Endothelial cell of umbilical vein (primary cell): ENCODE results near the gene TUBGCP2. TPM values are rescaled to one million over a fixed set of nuclear protein-coding genes. Genes with fewer than 3 reads are reported as not detected.

Experiments
- BruUV-seq: library from RNA; stranded (reverse); fragments of 400-500 nt; replicated peaks from 2 replicates; lab custom pipeline; 2021; lab: Mats Ljungman, UMichigan
- CTCF ChIA-PET: fragments of 300-600, 350-600 bp; sonication (Branson Sonifier 250); formaldehyde crosslinking; loops from one replicate; lab custom pipeline; 2021; ENCODE audit warnings: antibody characterized with exemption, inconsistent platforms; lab: Charles Lee
- POLR2A ChIA-PET: fragments of 300-600, 350-600 bp; sonication (Branson Sonifier 250); formaldehyde crosslinking; loops from one replicate; lab custom pipeline; 2021; ENCODE audit warnings: antibody characterized with exemption, inconsistent platforms; lab: Charles Lee
- DNase-seq: peaks from one replicate; pipeline ENCODE4 v3.0.0-alpha.2; 2011; ENCODE audit warnings: low read depth, low spot score
- FAIRE-seq: peaks from 2 replicates; lab custom pipeline; 2011; peaks lifted over from hg19 to GRCh38; lab: Jason Lieb, UNC
- H2AFZ ChIP-seq: 2 replicates; pipeline ENCODE4 v1.6.0; 2012; ENCODE audit warnings: low read depth, low read length, control low read depth, inconsistent platforms
- H3K27ac ChIP-seq: 2 replicates; pipeline ENCODE4 v1.5.1; 2011; ENCODE audit warnings: low read depth, mild to moderate bottlenecking, control low read depth, low read length, moderate library complexity; ENCODE audit not compliant: insufficient read depth
- H3K27me3 ChIP-seq, 2 experiments: 2 replicates each; pipeline versions ENCODE4 v1.6.0 to v1.6.1; 2011; ENCODE audit warnings: low read length in 2 of 2, mixed read lengths in 1 of 2; ENCODE audit not compliant: control insufficient read depth in 2 of 2, insufficient read depth in 2 of 2
- H3K36me3 ChIP-seq, 2 experiments: 2 replicates in 1 of 2; 3 replicates in 1 of 2; pipeline ENCODE4 v1.5.1; 2011; ENCODE audit warnings: low read length in 2 of 2, mild to moderate bottlenecking in 1 of 2, moderate library complexity in 1 of 2; ENCODE audit not compliant: control insufficient read depth in 2 of 2, insufficient read depth in 2 of 2; ENCODE audit errors: extremely low read depth in 1 of 2
- H3K4me1 ChIP-seq: 3 replicates; pipeline ENCODE4 v1.5.1; 2011; ENCODE audit warnings: mild to moderate bottlenecking, low read length; ENCODE audit not compliant: control insufficient read depth, insufficient read depth; ENCODE audit errors: extremely low read depth
- H3K4me2 ChIP-seq: 2 replicates; pipeline ENCODE4 v1.6.1; 2011; ENCODE audit warnings: low read length, control low read depth, mixed read lengths; ENCODE audit not compliant: insufficient read depth
- H3K4me3 ChIP-seq, 3 experiments: fragments of 200-600 bp in 1 of 3; sonication (generic), shearing (Covaris generic) in 1 of 3; replicated peaks in 1 of 3; 2 replicates each; pipeline ENCODE4 v1.5.1; 2011 to 2016; ENCODE audit warnings: control low read depth in 3 of 3, low read length in 3 of 3, mild to moderate bottlenecking in 2 of 3, inconsistent platforms in 1 of 3, low read depth in 1 of 3, moderate library complexity in 1 of 3; ENCODE audit not compliant: insufficient read depth in 1 of 3
- H3K79me2 ChIP-seq: 2 replicates; pipeline ENCODE4 v1.6.0; 2012; ENCODE audit warnings: low read length, inconsistent platforms; ENCODE audit not compliant: control insufficient read depth, insufficient read depth
- H3K9ac ChIP-seq: replicated peaks from 2 replicates; pipeline ENCODE3; 2011; ENCODE audit warnings: low read length, control low read depth; ENCODE audit not compliant: insufficient read depth; ENCODE audit errors: extremely low read depth
- H3K9me1 ChIP-seq: replicated peaks from 3 replicates; pipeline ENCODE4 v1.6.0; 2011; ENCODE audit warnings: mild to moderate bottlenecking, low read length; ENCODE audit not compliant: control insufficient read depth, insufficient read depth; ENCODE audit errors: extremely low read depth
- H3K9me3 ChIP-seq: replicated peaks from 2 replicates; pipeline ENCODE4 v1.5.1; 2012; ENCODE audit warnings: low read length, inconsistent platforms; ENCODE audit not compliant: control insufficient read depth, insufficient read depth
- H4K20me1 ChIP-seq: replicated peaks from 2 replicates; pipeline ENCODE3; 2011; ENCODE audit warnings: mild to moderate bottlenecking, low read length; ENCODE audit not compliant: control insufficient read depth, insufficient read depth; ENCODE audit errors: extremely low read depth
- EZH2 ChIP-seq: IDR thresholded peaks from 2 replicates; pipeline ENCODE4 v1.6.1; 2012; ENCODE audit warnings: borderline replicate concordance, low read depth, mild to moderate bottlenecking, moderate library complexity, low read length, inconsistent platforms; ENCODE audit not compliant: severe bottlenecking
- FOS ChIP-seq: IDR thresholded peaks from 2 replicates; pipeline ENCODE4 v1.6.1; 2011; ENCODE audit warnings: mild to moderate bottlenecking, low read length, moderate library complexity, borderline replicate concordance; ENCODE audit not compliant: insufficient read depth
- GATA2 ChIP-seq: IDR thresholded peaks from 2 replicates; pipeline ENCODE4 v1.7.0; 2011; ENCODE audit warnings: low read depth, mild to moderate bottlenecking, moderate library complexity, mixed read lengths, low read length; ENCODE audit not compliant: insufficient read length, insufficient read depth
- JUN ChIP-seq: IDR thresholded peaks from 2 replicates; pipeline ENCODE4 v1.6.1; 2011; ENCODE audit warnings: borderline replicate concordance, low read depth; ENCODE audit not compliant: insufficient read length, insufficient read depth
- MYC ChIP-seq: IDR thresholded peaks from one replicate; pipeline ENCODE4 v1.6.1; 2011; ENCODE audit warnings: mild to moderate bottlenecking, low read depth, low read length
- POLR2A ChIP-seq: IDR thresholded peaks from 2 replicates; pipeline ENCODE4 v1.6.1; 2012; ENCODE audit warnings: low read depth, mild to moderate bottlenecking, control low read depth, low read length
- POLR2AphosphoS5 ChIP-seq: IDR thresholded peaks from 2 replicates; pipeline ENCODE4 v1.6.1; 2012; ENCODE audit warnings: low read depth, mild to moderate bottlenecking, control low read depth, low read length, moderate library complexity; ENCODE audit not compliant: insufficient read depth
- dilution Hi-C: fragments of 300-500 bp; cut with MboI; formaldehyde crosslinking; loops from one replicate; pipeline ENCODE4 v1.15.0; 2019; ENCODE audit warnings: low sequenced_read_pairs; ENCODE audit not compliant: extremely low pct_ligation_motif_present
- intact Hi-C: fragments of 100-400 bp; cut with micrococcal nuclease; formaldehyde crosslinking; loops from one replicate; pipeline ENCODE4 v1.10.0; 2022
- polyA plus RNA-seq, 4 experiments: library from polyadenylated mRNA; depleted of rRNA in 3 of 4; stranded (reverse) in 3 of 4; unstranded in 1 of 4; fragments of >200 nt; gene quantifications; 2 replicates each; pipeline versions ENCODE4 v1.2.1 to v1.2.3, GENCODE V29; 2011 to 2012; ENCODE audit warnings: missing spikeins in 1 of 4
- total RNA-seq: library from RNA; stranded (reverse); gene quantifications from 2 replicates; pipeline ENCODE4 v1.2.3, GENCODE V29; 2021
- TF ChIP-seq, protein P1 (sequence below): IDR thresholded peaks from 2 replicates; pipeline ENCODE4 v1.6.1; 2011; ENCODE audit not compliant: insufficient read depth, insufficient read length
- TF ChIP-seq, protein P2 (sequence below), 2 donors: IDR thresholded peaks; 1 replicate in 1 of 2; 2 replicates in 1 of 2; pipeline ENCODE4 v1.5.1; 2011; ENCODE audit warnings: low read length in 2 of 2, mild to moderate bottlenecking in 2 of 2, moderate library complexity in 2 of 2, control low read depth in 1 of 2, inconsistent platforms in 1 of 2, low read depth in 1 of 2; ENCODE audit not compliant: insufficient read depth in 1 of 2; ENCODE audit errors: extremely low read depth in 1 of 2

The TUBGCP2 gene
- total and polyA plus RNA-seq, 2 donors (not counting 3 experiments of a cell fraction or from before 2014, with no cell fraction given), result 37.1 to 53.1 TPM

DNA sequence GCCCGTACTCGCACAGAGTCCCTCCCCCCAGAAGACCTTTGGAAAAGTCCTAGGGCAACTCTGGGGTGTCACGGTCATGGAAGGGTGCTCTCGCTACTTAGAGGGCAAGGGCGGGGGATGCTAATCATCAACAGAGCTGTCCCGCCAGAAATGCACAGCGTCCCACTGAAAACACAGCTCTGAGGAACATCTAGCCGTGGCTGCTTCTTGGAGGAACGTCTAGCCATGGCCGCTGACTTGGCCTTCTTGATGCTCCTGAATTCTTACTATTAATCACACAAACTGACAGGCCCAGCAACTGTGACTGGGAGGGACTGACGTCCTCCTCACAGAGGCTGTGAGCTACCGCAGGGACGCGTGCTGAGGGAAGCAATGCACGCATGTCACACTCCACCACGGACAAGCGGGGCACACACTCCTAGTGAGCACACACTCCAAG lies 1.7 kb downstream of the TUBGCP2 start:
- dilution Hi-C loops, result no loop called here
- H3K4me3 ChIP-seq, result no peak overlapping the region
- no peak overlapping the region for H3K4me2 ChIP-seq
- H3K9me1 ChIP-seq, result no peaks in the 10 kb centered on the region
- intact Hi-C loops, result loop anchor here (1.0 to 10.0 kb wide), 4 partner anchors 48 to 642 kb away; partner anchors contain the start of genes ECHS1 and MTG1
- no peak overlapping the region for H3K27ac ChIP-seq
- BruUV-seq, result no TSS peak
- no peaks in the 10 kb centered on the region for H4K20me1 ChIP-seq
- CTCF ChIA-PET, result interaction anchor here (1.2 kb wide), 1 partner anchor 14 kb away, joined by 9 read pairs; no protein-coding TSS in a partner anchor
- no peaks in the 10 kb centered on the region for H3K9me3 ChIP-seq
- POLR2A ChIA-PET, result no interaction called here
- FAIRE-seq (no peak), DNase-seq (no peak)
- peaks cover 41% of the 10 kb centered on the region for H3K79me2 ChIP-seq
- H3K9ac ChIP-seq, result no peak overlapping the region
- H3K27me3 ChIP-seq, result no peaks in the 10 kb centered on the region
- peaks cover 6 to 12% of the 10 kb centered on the region in 2 experiments for H3K36me3 ChIP-seq
- H3K4me1 ChIP-seq, result peaks cover 7% of the 10 kb centered on the region
- H2AFZ ChIP-seq, result no peak overlapping the region
- TF ChIP-seq JUN, result no peak
- TF ChIP-seq MYC, result no peak
- no peak for TF ChIP-seq FOS
- TF ChIP-seq POLR2AphosphoS5, result no peak
- no peak for TF ChIP-seq EZH2
- TF ChIP-seq POLR2A, result no peak
- TF ChIP-seq, protein P1, sequence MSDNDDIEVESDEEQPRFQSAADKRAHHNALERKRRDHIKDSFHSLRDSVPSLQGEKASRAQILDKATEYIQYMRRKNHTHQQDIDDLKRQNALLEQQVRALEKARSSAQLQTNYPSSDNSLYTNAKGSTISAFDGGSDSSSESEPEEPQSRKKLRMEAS, result no peak

DNA sequence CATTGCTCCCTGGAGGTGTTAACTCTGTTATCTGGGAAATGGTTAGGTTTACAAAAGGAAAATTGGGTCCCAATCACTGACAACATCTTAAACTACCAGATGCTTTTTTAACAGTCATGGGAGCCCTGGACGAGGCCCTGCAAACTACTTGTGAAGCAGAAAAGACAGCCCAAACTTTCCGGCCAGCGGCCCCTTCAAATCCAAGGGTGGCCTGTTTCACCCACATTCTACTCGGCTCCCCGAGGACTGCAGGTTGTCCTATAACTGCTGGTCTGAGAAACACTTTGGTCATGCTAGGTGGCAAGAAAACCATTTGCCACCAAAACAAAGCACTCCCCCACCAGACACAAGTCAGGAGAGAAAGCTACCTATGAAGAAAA lies 2.6 kb downstream of the TUBGCP2 start:
- TF ChIP-seq FOS, result no peak
- no peak for TF ChIP-seq GATA2
- TF ChIP-seq POLR2A, result no peak
- TF ChIP-seq MYC, result no peak
- TF ChIP-seq, protein P2, sequence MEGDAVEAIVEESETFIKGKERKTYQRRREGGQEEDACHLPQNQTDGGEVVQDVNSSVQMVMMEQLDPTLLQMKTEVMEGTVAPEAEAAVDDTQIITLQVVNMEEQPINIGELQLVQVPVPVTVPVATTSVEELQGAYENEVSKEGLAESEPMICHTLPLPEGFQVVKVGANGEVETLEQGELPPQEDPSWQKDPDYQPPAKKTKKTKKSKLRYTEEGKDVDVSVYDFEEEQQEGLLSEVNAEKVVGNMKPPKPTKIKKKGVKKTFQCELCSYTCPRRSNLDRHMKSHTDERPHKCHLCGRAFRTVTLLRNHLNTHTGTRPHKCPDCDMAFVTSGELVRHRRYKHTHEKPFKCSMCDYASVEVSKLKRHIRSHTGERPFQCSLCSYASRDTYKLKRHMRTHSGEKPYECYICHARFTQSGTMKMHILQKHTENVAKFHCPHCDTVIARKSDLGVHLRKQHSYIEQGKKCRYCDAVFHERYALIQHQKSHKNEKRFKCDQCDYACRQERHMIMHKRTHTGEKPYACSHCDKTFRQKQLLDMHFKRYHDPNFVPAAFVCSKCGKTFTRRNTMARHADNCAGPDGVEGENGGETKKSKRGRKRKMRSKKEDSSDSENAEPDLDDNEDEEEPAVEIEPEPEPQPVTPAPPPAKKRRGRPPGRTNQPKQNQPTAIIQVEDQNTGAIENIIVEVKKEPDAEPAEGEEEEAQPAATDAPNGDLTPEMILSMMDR (IDR thresholded peaks at IDR 0.05; ENCODE audit: extremely low read depth in 1 of 2, insufficient read depth in 1 of 2, low read depth in 1 of 2, low read length in 2 of 2), result no peak
- intact Hi-C loops, result loop anchor here (5.0 to 10.0 kb wide), 3 partner anchors 66 to 641 kb away; partner anchors contain the start of genes ECHS1 and MTG1
- no TSS peak for BruUV-seq

More for the DNA sequence above, 2.6 kb downstream of the TUBGCP2 start:
- Histone ChIP-seq H3K27ac (no peak overlapping the region), H3K27me3 (no peaks in the 10 kb centered on the region), H2AFZ (no peak overlapping the region), H3K9me3 (no peaks in the 10 kb centered on the region), H3K36me3 (peaks cover 4 to 14% of the 10 kb centered on the region in 2 experiments), H3K79me2 (peaks cover 41% of the 10 kb centered on the region), H3K9ac (no peak overlapping the region), H3K4me1 (peaks cover 7% of the 10 kb centered on the region), H3K4me2 (no peak overlapping the region), H3K4me3 (no peak overlapping the region), H4K20me1 (no peaks in the 10 kb centered on the region), H3K9me1 (no peaks in the 10 kb centered on the region)
- FAIRE-seq, result no peak
- CTCF ChIA-PET, result no interaction called here
- no peak for DNase-seq
- dilution Hi-C loops, result no loop called here
- POLR2A ChIA-PET, result no interaction called here
